SH-SY5Y (cell line): ENCODE results near the gene RFTN1.

ENCODE experiments used
- GATA2 ChIP-seq: IDR thresholded peaks from 2 replicates; pipeline ENCODE4 v1.6.1; 2011; ENCODE audit warnings: mild to moderate bottlenecking, low read depth, low read length
- GATA3 ChIP-seq: IDR thresholded peaks from 2 replicates; pipeline ENCODE4 v1.6.1; 2011; ENCODE audit warnings: low read depth, mild to moderate bottlenecking, low read length, moderate library complexity

DNA sequence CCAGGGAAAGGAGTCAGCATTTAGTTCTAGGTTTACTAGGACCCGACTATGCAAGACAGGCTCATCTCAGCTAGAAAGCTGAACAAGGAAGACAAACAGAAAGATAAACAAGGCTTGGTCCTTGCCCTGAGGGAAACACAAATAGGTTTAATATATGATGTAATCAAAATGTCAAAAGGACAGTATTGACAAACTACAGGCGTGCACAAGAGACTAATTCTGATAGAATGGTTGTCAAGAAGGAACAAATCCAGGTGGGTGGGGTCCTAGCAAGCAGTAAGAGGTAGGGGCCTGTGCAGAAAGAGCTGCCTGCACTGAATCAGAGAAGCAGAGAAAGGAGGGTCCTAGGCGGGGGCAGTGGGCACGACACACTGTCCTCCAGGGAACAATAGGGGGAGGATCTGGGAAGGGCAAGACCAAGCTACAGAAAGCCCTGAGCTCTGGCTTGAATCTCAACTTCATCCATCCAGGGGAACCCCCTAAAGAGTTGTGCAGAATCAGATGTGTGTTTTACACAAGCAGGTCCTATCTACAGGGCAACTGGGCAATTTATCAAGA lies 23.4 kb downstream of the RFTN1 start:
- no peak for TF ChIP-seq GATA2
- no peak for TF ChIP-seq GATA3
